ENCODE results near the gene C17orf114.

The C17orf114 gene

GRCh38 chr17:4812690-4813089 lies 10.6 kb upstream of the C17orf114 start:
- no peak for DNase-seq
- H3K27me3 ChIP-seq = no peaks in the 10 kb centered on the region
- H3K4me3 ChIP-seq (ENCODE audit: low read depth, low read length) = no peak overlapping the region
- H3K36me3 ChIP-seq = no peaks in the 10 kb centered on the region
- no peaks in the 10 kb centered on the region for H3K9me3 ChIP-seq
- no peak for TF ChIP-seq CTCF (IDR thresholded peaks at IDR 0.05; ENCODE audit: low read depth, low read length)
- H3K4me1 ChIP-seq = no peaks in the 10 kb centered on the region

- no peaks in the 10 kb centered on the region for H3K27me3 ChIP-seq
- no peaks in the 10 kb centered on the region for H3K9me3 ChIP-seq
- no peak for TF ChIP-seq CTCF (IDR thresholded peaks at IDR 0.05; ENCODE audit: low read depth, low read length)
- no peaks in the 10 kb centered on the region for H3K4me1 ChIP-seq
- no peak overlapping the region for H3K4me3 ChIP-seq (ENCODE audit: low read depth, low read length)
- no peaks in the 10 kb centered on the region for H3K36me3 ChIP-seq
- no peak for DNase-seq
These were observed 9.3 kb upstream of the C17orf114 start for GRCh38 chr17:4811471-4811870.

- no peaks in the 10 kb centered on the region for H3K36me3 ChIP-seq
- TF ChIP-seq CTCF (IDR thresholded peaks at IDR 0.05; ENCODE audit: low read depth, low read length) = no peak
- no peaks in the 10 kb centered on the region for H3K9me3 ChIP-seq
- H3K27me3 ChIP-seq = no peaks in the 10 kb centered on the region
- H3K4me1 ChIP-seq = no peaks in the 10 kb centered on the region
- peak; percentile 34 for DNase-seq
- no peak overlapping the region for H3K4me3 ChIP-seq (ENCODE audit: low read depth, low read length)
These were observed 8.7 kb upstream of the C17orf114 start for GRCh38 chr17:4810696-4811290.

- Histone ChIP-seq H3K4me3 (ENCODE audit: low read depth, low read length) (no peak overlapping the region), H3K27me3 (no peaks in the 10 kb centered on the region), H3K36me3 (no peaks in the 10 kb centered on the region), H3K9me3 (no peaks in the 10 kb centered on the region), H3K4me1 (no peaks in the 10 kb centered on the region)
- no peak for TF ChIP-seq CTCF (IDR thresholded peaks at IDR 0.05; ENCODE audit: low read depth, low read length)
- DNase-seq = no peak
These were observed 6.2 kb upstream of the C17orf114 start for GRCh38 chr17:4808378-4808767.

GRCh38 chr17:4807605-4808377 lies 5.7 kb upstream of the C17orf114 start:
- no peak for TF ChIP-seq CTCF (IDR thresholded peaks at IDR 0.05; ENCODE audit: low read depth, low read length)
- Histone ChIP-seq H3K4me3 (ENCODE audit: low read depth, low read length) (no peak overlapping the region; the same call in 1 of the 2 replicates), H3K27me3 (no peaks in the 10 kb centered on the region), H3K4me1 (no peaks in the 10 kb centered on the region), H3K9me3 (no peaks in the 10 kb centered on the region), H3K36me3 (no peaks in the 10 kb centered on the region)
- DNase-seq = no peak

All from BE2C (cell line).